DOHH2 (cell line): ENCODE measurements around the gene TMLHE.

Experiments
- EZH2phosphoT487 ChIP-seq: fragments of 200-600 bp; sonication (generic); IDR thresholded peaks from 2 replicates; pipeline ENCODE4 v1.6.1; 2017; ENCODE audit warnings: borderline replicate concordance, mild to moderate bottlenecking, antibody characterized with exemption, low read length, moderate library complexity, mixed read lengths
- TF ChIP-seq, protein P1 (sequence below): fragments of 200-600 bp; sonication (generic); IDR thresholded peaks from one replicate; pipeline ENCODE4 v1.5.1; 2014; ENCODE audit warnings: antibody characterized with exemption, mild to moderate bottlenecking, low read depth, low read length; ENCODE audit not compliant: poor library complexity, severe bottlenecking

- TF ChIP-seq, protein P1, sequence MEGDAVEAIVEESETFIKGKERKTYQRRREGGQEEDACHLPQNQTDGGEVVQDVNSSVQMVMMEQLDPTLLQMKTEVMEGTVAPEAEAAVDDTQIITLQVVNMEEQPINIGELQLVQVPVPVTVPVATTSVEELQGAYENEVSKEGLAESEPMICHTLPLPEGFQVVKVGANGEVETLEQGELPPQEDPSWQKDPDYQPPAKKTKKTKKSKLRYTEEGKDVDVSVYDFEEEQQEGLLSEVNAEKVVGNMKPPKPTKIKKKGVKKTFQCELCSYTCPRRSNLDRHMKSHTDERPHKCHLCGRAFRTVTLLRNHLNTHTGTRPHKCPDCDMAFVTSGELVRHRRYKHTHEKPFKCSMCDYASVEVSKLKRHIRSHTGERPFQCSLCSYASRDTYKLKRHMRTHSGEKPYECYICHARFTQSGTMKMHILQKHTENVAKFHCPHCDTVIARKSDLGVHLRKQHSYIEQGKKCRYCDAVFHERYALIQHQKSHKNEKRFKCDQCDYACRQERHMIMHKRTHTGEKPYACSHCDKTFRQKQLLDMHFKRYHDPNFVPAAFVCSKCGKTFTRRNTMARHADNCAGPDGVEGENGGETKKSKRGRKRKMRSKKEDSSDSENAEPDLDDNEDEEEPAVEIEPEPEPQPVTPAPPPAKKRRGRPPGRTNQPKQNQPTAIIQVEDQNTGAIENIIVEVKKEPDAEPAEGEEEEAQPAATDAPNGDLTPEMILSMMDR: no peak
- TF ChIP-seq EZH2phosphoT487: no peak
These were observed 76.9 kb downstream of the TMLHE start for GRCh38 chrX:155535866-155536265.
